Femur (tissue), 1 donor: ENCODE data around the gene KDM6B.

Experiments
- DNase-seq: peaks from one replicate; pipeline ENCODE4 v3.0.0-alpha.2; 2017

The KDM6B gene

GRCh38 chr17:7824021-7824924 lies 9.7 kb upstream of the KDM6B start:
- no peak for DNase-seq

GRCh38 chr17:7825206-7825990 lies 8.6 kb upstream of the KDM6B start:
- no peak for DNase-seq

- no peak for DNase-seq
Measured at GRCh38 chr17:7830616-7831015, 3.4 kb upstream of the KDM6B start.

DNA sequence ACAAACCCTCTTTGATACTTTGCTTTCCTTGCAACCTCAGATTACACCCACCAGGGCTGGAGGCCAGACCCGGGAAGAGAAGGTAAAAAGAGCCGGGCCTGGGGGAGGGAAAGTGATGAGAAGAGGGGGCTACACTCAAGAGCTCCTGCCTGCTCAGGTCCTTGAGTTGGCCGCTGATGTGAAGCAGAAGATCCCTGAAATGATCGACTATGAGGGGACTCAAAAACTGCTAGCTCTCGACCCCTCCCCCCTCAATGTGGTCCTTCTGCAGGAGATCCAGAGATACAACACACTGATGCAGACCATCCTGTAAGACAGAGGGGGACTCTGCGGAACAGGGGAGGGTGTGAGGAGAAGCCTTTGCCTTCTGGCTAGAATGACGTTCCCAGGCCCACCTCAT lies 2.8 kb upstream of the KDM6B start:
- DNase-seq, result no peak

DNA sequence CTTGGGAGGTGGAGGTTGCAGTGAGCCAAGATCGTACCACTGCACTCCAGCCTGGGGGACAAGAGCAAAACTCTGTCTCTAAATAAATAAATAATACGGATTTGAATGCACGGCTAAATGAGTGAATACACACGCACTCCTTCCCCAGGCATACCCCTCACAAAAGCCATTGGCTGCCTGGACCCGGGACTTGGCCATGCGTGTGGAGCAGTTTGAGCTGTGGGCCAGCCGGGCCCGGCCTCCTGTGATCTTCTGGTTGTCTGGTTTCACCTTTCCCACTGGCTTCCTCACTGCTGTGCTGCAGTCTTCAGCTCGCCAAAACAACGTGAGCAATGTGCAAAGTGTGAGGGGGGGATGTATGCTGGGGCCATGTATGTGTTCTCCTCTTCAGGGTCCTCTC lies 1.6 kb upstream of the KDM6B start:
- DNase-seq, result no peak

- no peak for DNase-seq
Measured at GRCh38 chr17:7833011-7833794, 814 bp upstream of the KDM6B start.

GRCh38 chr17:7834542-7834956 lies 532 bp downstream of the KDM6B start:
- no peak for DNase-seq

GRCh38 chr17:7834957-7835813 lies 1.2 kb downstream of the KDM6B start:
- peak; percentile 99 for DNase-seq

DNA sequence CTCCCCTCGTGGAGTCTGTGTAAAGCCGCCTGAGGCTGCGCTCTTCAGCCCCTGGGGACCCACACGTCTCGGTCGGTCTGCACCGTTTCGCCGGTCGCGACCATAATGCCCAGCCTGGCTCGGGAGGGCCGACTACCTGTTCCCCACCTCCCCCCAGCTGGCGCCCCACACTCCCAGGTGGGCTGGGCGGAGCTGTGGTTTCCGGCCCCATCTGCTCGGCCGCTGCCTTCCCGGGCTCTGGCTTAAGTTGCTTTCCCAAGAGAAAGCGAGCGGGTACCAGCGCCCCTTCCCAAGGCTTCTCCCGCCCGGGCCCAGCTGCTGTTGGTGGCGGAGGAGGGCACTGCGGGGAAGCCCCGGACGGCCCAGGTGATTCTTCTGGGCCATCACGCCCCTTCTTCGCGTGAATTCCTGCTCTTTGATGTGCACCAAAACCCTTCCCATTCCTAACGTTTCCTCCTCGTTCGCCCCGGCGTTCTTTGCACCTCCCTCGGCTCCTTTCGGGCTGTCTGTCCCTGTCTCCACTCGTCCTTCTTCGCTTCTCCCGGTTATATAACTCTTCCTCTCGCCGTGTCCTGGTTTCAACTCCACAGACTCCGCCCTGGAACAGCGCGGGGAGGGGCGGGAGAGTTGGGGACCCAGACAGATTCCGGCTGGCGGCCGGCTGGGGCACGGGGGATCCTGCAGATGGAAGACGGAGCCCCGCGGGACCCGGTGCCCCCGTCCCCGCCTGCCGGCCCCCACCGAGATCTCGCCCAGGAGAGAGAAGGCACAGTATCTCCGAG lies 2.0 kb downstream of the KDM6B start:
- peak; percentile 83 for DNase-seq

GRCh38 chr17:7836596-7837407 lies 2.8 kb downstream of the KDM6B start:
- DNase-seq, result peak; percentile 95

DNA sequence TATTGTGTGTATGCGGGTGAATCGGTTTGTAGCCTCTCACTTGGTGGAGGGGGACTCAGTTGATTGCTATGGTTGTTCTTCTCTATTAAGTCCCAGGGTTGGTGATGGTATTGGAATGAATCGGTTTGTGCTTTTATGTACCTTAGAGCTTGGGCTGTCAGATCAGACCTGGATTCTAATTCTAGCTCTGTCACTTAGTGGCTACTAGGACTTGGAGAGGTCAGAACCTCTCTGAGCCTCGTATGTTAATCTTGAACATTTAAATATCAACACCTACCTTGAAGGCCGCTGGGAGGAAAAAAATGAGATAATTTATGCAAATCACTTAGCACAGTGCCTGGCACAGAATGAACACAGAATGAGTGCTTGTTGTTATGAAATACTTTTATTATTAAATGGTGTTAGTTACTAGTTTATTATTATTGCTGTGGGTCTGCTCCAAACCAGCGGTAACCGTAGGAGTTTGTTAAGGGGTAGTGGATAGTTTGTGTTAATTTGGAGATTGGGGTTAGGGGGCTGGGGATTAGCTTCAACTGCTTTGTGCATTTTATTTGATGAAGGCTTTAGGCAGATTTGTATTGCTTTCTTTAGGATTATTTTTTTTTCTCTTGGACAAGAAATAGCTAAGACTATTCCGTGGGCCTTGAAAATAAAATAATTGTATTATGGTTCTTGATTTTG lies 3.5 kb downstream of the KDM6B start:
- no peak for DNase-seq

DNA sequence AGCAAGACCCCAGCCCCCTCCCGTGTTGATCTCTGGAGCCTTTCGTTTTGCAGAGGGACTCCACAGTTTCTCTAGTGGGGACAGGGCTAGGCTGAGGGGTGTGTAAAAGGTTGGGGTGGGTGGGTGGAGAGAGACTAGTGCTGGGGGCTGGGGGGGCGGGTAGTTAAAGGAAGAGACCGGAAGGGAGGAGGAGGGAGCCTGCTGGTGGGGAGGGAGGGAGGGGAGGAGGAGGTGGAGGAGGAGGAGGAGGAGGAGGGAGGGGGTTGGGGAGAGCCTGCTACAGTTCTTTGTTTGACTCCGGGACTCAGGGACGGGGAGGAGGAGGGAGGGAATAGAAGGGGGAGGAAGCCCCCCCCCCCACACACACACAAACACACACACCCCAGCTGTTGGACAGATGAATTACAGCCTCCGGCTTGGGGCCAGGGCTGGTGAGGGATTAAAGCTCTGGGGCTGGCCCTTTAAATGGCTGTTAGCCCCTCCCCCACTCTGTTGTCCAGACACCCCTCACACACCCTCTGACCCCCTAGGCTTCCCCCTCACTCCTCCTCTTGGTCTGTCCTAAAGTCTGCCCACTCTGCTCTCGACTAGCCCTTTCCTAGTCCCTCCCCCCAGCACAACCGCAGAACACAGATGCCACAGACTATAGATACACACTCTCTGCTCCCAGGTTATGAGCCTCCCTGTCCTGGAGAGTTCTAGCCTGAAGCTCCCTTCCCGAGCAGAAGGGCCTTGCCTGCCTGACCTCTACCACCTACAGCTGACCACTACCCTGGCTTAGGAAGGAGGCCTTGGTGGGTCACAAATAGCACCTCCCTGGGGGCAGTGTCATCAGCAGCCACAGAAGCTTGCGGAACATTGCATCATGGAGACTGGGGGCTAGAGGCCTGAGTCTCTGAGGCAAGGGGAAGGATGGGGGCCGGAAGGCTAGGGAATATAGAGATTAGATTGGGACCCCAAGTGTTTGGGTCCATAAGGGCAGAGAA lies 4.4 kb downstream of the KDM6B start:
- DNase-seq, result peak; percentile 66

GRCh38 chr17:7839190-7839875 lies 5.3 kb downstream of the KDM6B start:
- no peak for DNase-seq

DNA sequence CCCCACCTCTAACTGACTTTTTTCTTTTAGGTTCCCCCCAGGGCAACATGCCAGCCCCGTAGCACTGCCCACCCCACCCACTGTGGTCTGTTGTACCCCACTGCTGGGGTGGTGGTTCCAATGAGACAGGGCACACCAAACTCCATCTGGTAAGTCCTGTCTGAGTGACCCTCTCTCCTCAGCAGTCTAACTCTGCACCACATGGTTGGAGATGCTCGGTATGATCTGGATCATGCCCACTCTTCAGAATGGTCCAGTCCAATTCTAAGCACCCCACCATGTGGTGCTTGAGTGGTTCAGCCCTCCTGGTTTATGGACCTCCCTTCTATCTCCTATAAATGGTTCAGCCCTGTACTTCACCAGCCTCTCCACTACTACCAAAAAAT lies 5.9 kb downstream of the KDM6B start:
- DNase-seq, result no peak

DNA sequence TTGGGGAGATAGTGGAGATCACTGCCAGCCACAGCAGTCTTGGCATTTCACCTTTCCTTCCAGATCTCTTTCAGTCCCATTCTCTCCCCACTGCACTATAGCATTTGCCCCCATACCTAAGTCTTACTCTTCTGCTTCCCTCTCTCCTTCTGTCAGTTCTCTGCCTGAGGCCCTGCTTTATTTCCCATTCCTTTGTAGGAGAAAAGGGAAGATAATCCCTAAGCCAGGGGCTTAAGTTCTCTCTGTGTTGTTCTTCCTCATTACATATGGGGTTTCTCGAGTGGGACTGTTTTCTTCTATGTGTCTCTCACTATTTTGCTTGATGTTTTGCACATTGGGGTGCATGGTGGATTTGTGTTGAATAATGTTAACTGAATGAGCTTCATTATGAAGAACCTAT lies 6.4 kb downstream of the KDM6B start:
- DNase-seq, result no peak

DNA sequence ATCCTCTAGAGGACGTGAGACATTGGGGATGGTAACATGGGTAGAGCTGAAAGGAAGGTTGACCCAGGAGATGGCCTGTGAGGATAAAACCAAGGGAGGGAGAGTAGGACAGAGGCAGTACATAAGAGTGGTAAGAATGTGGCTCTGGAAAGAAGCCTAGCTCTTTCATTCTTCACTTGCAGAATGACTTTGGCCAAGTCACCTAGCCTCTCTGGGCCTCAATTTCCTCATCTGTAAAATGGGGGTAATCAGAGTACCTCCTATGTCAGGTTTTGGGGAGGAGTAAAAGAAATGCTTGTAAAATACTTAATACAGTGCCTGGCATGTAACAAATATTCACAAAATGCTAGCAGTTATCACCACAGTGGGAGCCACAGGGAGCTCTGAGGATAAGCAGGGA lies 6.9 kb downstream of the KDM6B start:
- no peak for DNase-seq

DNA sequence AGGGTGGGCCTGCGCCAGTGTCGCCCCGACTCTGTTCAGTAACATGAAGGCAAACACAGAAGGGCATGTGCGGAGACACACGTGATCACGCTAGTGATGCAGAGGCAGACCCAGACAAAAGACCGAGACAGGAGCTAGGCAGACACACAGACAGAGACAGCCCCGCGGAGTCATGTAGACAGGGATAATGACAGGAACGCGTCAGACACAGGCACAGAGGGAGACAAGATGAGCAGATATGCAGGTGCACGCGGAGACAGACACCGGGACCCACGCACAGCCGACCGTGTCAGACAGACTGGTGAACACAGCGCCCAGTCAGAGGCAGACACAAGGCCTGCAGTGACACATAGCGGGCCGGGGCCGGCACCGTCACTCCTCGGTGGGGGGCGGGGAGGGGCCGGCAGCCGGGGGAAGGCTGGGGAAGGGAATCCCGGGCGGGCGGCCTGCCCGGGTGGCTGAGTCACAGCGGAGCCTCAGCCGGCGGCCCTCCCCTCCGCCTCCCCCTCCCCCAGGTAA lies 7.4 kb downstream of the KDM6B start:
- peak; percentile 91 for DNase-seq

- DNase-seq, result peak; percentile 95
Measured at GRCh38 chr17:7841915-7842379, 7.9 kb downstream of the KDM6B start.
